Measurements from ENCODE around the gene SCN5A. TPM values are rescaled to one million over a fixed set of nuclear protein-coding genes. Genes with fewer than 3 reads are reported as not detected.

SCN5A gene
- total RNA-seq, 1 donor from 2014 or later, result not detected

DNA sequence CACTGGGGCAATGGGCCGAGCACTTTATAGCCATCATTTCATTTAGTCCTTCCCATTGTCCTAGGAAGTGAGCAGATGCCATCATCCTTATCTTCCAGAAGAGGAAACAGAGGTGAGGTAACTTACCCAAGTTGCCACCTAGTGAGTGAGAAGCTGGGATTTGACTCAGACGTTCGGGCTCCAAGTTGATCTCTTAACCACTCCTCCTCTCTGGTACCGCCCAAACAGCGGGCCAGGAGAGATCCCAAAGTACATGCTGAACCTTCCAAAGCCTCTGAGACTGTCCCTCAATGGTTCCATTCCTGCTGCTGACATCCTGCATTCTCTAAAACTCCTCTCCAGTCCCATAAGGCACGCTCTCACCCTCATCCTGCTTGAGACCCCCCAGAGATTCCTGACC, 97.1 kb downstream of the SCN5A start:
- TF ChIP-seq, protein P1, sequence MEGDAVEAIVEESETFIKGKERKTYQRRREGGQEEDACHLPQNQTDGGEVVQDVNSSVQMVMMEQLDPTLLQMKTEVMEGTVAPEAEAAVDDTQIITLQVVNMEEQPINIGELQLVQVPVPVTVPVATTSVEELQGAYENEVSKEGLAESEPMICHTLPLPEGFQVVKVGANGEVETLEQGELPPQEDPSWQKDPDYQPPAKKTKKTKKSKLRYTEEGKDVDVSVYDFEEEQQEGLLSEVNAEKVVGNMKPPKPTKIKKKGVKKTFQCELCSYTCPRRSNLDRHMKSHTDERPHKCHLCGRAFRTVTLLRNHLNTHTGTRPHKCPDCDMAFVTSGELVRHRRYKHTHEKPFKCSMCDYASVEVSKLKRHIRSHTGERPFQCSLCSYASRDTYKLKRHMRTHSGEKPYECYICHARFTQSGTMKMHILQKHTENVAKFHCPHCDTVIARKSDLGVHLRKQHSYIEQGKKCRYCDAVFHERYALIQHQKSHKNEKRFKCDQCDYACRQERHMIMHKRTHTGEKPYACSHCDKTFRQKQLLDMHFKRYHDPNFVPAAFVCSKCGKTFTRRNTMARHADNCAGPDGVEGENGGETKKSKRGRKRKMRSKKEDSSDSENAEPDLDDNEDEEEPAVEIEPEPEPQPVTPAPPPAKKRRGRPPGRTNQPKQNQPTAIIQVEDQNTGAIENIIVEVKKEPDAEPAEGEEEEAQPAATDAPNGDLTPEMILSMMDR (IDR thresholded peaks at IDR 0.05), result no peak
- no peak overlapping the region for H3K27ac Mint-ChIP-seq

DNA sequence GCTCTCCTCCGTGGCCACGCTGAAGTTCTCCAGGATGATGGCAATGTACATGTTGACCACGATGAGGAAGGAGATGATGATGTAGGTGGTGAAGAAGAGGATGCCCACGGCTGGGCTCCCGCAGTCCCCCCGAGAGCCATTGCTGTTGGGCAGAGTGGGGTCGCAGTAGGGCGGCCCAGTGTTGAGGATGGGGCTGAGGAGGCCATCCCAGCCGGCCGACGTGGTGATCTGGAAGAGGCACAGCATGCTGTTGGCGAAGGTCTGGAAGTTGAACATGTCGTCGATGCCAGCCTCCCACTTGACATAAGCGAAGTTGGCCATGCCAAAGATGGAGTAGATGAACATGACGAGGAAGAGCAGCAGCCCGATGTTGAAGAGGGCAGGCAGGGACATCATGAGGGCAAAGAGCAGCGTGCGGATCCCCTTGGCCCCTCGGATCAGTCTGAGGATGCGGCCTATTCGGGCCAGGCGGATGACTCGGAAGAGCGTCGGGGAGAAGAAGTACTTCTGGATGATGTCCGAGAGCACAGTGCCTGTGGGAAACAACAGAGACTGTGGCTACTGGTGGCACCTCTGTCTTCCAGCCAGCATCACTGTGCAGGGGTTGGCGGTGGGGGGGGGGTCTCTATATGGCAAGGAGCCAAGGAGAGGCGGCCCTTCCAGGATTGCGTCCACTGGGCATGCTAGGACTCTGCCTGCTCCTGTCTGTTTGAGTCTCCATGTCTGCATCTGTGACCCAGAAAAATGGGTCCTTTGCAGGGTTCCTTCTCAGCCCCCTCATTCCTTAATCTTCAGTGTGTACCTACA, 98.3 kb downstream of the SCN5A start:
- TF ChIP-seq, protein P1 (IDR thresholded peaks at IDR 0.05), result no peak
- peaks cover 6% of the 10 kb centered on the region for H3K9me3 Mint-ChIP-seq
- H3K27me3 Mint-ChIP-seq, result no peaks in the 10 kb centered on the region
- no peak for ATAC-seq (ENCODE audit: low read depth)
- H3K36me3 Mint-ChIP-seq (ENCODE audit: low read depth), result no peaks in the 10 kb centered on the region
- DNase-seq, result no peak
- no peak overlapping the region for H3K27ac Mint-ChIP-seq
- intact Hi-C loops (cut with micrococcal nuclease), result no loop called here
- H3K4me1 Mint-ChIP-seq, result no peaks in the 10 kb centered on the region
- H3K4me3 Mint-ChIP-seq, result no peak overlapping the region
- POLR2A ChIA-PET, result no interaction called here
- CTCF ChIA-PET, result no interaction called here

More for the DNA sequence above, 97.1 kb downstream of the SCN5A start:
- DNase-seq, result no peak
- intact Hi-C loops (cut with micrococcal nuclease), result no loop called here
- ChIA-PET POLR2A (no interaction called here), CTCF (no interaction called here)
- Mint-ChIP-seq H3K27me3 (peaks cover 4% of the 10 kb centered on the region), H3K4me1 (no peaks in the 10 kb centered on the region), H3K4me3 (no peak overlapping the region), H3K36me3 (ENCODE audit: low read depth) (no peaks in the 10 kb centered on the region), H3K9me3 (peaks cover 6% of the 10 kb centered on the region)
- ATAC-seq (ENCODE audit: low read depth), result no peak

DNA sequence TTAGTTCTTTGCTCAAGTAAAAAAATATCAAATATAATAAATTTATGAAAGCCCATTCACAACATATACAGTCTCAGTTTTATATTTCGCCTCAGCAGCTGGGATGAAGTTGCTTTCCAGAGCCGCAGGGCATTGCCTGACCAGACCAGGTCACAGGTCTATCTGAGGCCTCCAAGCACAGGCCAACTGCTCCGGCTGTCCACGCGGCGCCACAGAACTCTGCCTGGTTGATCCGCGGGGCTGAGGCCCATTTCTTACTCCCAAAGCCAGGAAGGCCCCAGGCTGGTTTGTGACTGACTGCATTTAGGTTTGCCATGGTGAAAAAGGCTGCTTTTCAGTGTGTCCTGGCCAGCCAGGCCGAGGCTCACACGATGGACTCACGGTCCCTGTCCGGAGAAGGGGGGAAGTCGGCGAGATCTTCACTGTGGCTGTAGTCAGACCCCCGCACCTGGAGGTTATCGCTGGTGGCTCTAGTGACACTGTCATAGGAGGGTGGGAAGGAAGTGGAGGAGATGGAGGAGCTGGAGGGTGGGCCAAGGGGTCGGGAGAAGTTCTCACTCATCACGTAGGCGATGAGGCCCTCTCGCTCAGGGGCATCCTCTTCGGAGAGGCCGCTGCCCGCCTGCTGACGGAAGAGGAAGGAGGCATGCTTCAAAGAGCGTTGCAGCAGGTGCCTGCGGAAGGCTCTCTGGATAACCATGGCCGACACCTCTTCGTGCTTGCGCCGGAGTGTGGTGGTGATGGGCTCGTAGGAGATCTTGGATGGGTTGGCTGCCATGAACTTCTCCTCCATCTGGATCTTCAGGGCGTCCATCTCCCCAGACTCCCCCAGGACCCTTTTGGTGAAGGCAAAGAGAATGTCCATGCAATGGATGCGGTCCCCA, 99.3 kb downstream of the SCN5A start:
- CTCF ChIA-PET, result no interaction called here
- POLR2A ChIA-PET, result no interaction called here
- peaks cover 6% of the 10 kb centered on the region for H3K9me3 Mint-ChIP-seq
- ATAC-seq (ENCODE audit: low read depth) (no peak), DNase-seq (no peak)
- no peak overlapping the region for H3K4me3 Mint-ChIP-seq
- no peaks in the 10 kb centered on the region for H3K36me3 Mint-ChIP-seq (ENCODE audit: low read depth)
- H3K4me1 Mint-ChIP-seq, result no peaks in the 10 kb centered on the region
- intact Hi-C loops (cut with micrococcal nuclease), result no loop called here
- H3K27ac Mint-ChIP-seq, result no peak overlapping the region
- H3K27me3 Mint-ChIP-seq, result no peaks in the 10 kb centered on the region
- TF ChIP-seq, protein P1 (IDR thresholded peaks at IDR 0.05), result no peak

DNA sequence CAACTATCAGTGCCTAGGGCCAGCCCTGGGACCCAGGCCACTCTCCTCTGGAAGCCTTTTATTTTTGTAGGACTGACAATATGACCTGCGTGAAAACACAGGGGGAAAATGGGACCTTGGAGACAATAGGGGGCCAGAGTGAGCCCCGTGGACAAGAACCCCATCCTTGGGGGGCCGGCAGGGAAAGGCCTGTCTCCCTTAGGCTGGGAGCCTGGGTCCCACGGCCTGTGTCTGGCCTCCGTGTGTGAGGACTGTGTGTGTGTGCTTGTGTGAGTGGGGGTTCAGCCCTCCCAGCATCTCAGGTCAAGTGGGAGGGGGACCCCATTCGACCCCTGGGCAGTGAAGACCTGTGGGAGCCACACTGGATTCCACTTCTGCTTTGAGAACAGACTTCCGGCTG, 100.0 kb downstream of the SCN5A start:
- H3K4me1 Mint-ChIP-seq, result no peaks in the 10 kb centered on the region
- H3K36me3 Mint-ChIP-seq (ENCODE audit: low read depth), result no peaks in the 10 kb centered on the region
- TF ChIP-seq, protein P1 (IDR thresholded peaks at IDR 0.05), result no peak
- DNase-seq (no peak), ATAC-seq (ENCODE audit: low read depth) (no peak)
- H3K27me3 Mint-ChIP-seq, result no peaks in the 10 kb centered on the region
- intact Hi-C loops (cut with micrococcal nuclease), result no loop called here
- POLR2A ChIA-PET, result no interaction called here
- H3K9me3 Mint-ChIP-seq, result peaks cover 6% of the 10 kb centered on the region
- no peak overlapping the region for H3K4me3 Mint-ChIP-seq
- no peak overlapping the region for H3K27ac Mint-ChIP-seq
- CTCF ChIA-PET, result no interaction called here

DNA sequence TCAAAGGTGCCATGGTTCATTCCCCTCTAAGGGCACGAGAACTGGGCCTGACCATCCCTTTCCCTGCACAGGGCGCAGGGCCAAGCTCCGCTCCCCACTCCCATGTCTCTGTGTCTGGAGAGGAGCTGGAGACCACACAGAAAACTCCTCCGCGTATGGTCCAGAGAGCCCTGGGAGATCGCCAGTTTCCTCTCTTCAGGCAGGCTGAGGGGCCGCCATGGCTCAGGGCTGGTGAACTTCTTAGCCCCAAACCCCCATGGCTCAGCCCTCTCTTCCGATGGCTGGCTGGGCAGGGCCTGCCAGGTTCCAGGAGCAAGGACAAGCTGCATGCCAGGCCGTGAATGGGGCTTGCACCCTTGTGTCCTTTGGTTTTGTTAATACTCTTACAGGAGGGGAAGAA, 100.4 kb downstream of the SCN5A start:
- TF ChIP-seq, protein P1 (IDR thresholded peaks at IDR 0.05), result no peak
- CTCF ChIA-PET, result no interaction called here
- peaks cover 4% of the 10 kb centered on the region for H3K9me3 Mint-ChIP-seq
- intact Hi-C loops (cut with micrococcal nuclease), result no loop called here
- DNase-seq, result no peak
- no peak overlapping the region for H3K27ac Mint-ChIP-seq
- POLR2A ChIA-PET, result no interaction called here
- no peaks in the 10 kb centered on the region for H3K4me1 Mint-ChIP-seq
- H3K36me3 Mint-ChIP-seq (ENCODE audit: low read depth), result no peaks in the 10 kb centered on the region
- no peak for ATAC-seq (ENCODE audit: low read depth)
- no peak overlapping the region for H3K4me3 Mint-ChIP-seq
- H3K27me3 Mint-ChIP-seq, result no peaks in the 10 kb centered on the region
